OCI-LY1 (cell line): ENCODE measurements around the gene COL11A2.

Experiments
- H2AFZ ChIP-seq: fragments of 200-600 bp; sonication (generic), shearing (Covaris generic); 2 replicates; pipeline ENCODE4 v1.6.0; 2014; ENCODE audit warnings: antibody characterized with exemption, mild to moderate bottlenecking, low read length
- H3F3A ChIP-seq: fragments of 200-600 bp; sonication (generic), shearing (Covaris generic); 2 replicates; pipeline ENCODE4 v1.6.0; 2014; ENCODE audit warnings: mild to moderate bottlenecking, antibody characterized with exemption, low read length, moderate library complexity; ENCODE audit not compliant: insufficient read depth
- H3K27ac ChIP-seq: fragments of 200-600 bp; sonication (generic); 2 replicates; pipeline ENCODE4 v1.5.1; 2014; ENCODE audit warnings: low read length, mixed run types, mild to moderate bottlenecking, low read depth; ENCODE audit not compliant: poor library complexity, severe bottlenecking
- H3K27me3 ChIP-seq: fragments of 200-600 bp; sonication (generic); 2 replicates; pipeline ENCODE4 v1.6.0; 2014; ENCODE audit warnings: antibody characterized with exemption, mild to moderate bottlenecking, low read length, moderate library complexity; ENCODE audit not compliant: insufficient read depth
- H3K36me3 ChIP-seq: fragments of 200-600 bp; sonication (generic); 2 replicates; pipeline ENCODE4 v1.6.1; 2014; ENCODE audit warnings: mild to moderate bottlenecking, antibody characterized with exemption, low read length, moderate library complexity, mixed read lengths; ENCODE audit not compliant: insufficient read depth
- H3K4me1 ChIP-seq: fragments of 200-600 bp; sonication (generic); 2 replicates; pipeline ENCODE4 v1.5.1; 2014; ENCODE audit warnings: mild to moderate bottlenecking, low read length, moderate library complexity; ENCODE audit not compliant: insufficient read depth, severe bottlenecking
- H3K4me2 ChIP-seq: fragments of 200-600 bp; sonication (generic), shearing (Covaris generic); 2 replicates; pipeline ENCODE4 v1.6.1; 2014; ENCODE audit warnings: low read length
- H3K4me3 ChIP-seq: fragments of 200-600 bp; sonication (generic); 2 replicates; pipeline ENCODE4 v1.5.1; 2014; ENCODE audit warnings: low read length, low read depth, mild to moderate bottlenecking, mixed read lengths; ENCODE audit not compliant: poor library complexity, severe bottlenecking
- H3K79me2 ChIP-seq: fragments of 200-600 bp; shearing (Covaris generic); 2 replicates; pipeline ENCODE4 v1.6.1; 2016; ENCODE audit warnings: mixed run types, low read length, mixed read lengths; ENCODE audit not compliant: insufficient read depth
- H3K9ac ChIP-seq: fragments of 200-600 bp; sonication (generic), shearing (Covaris generic); 2 replicates; pipeline ENCODE4 v1.6.1; 2014; ENCODE audit warnings: mild to moderate bottlenecking, low read length, mixed read lengths
- H3K9me2 ChIP-seq: fragments of 200-600 bp; sonication (generic), shearing (Covaris generic); 2 replicates; pipeline ENCODE4 v1.6.1; 2014; ENCODE audit warnings: low read depth, mild to moderate bottlenecking, low read length, mixed read lengths
- H3K9me3 ChIP-seq: fragments of 200-600 bp; shearing (Covaris generic); 2 replicates; pipeline ENCODE4 v1.6.1; 2014; ENCODE audit warnings: low read length, mixed read lengths
- H4K20me1 ChIP-seq: fragments of 200-600 bp; sonication (generic), shearing (Covaris generic); 2 replicates; pipeline ENCODE4 v1.6.0; 2016; ENCODE audit warnings: mild to moderate bottlenecking, low read length; ENCODE audit not compliant: insufficient read depth
- EZH2 ChIP-seq: fragments of 200-600 bp; sonication (generic), shearing (Covaris generic); IDR thresholded peaks from 2 replicates; pipeline ENCODE4 v1.8.0; 2017; ENCODE audit warnings: borderline replicate concordance, mixed run types, mild to moderate bottlenecking, antibody characterized with exemption, low read length, moderate library complexity, mixed read lengths
- TF ChIP-seq, protein P1 (sequence below): fragments of 200-600 bp; sonication (generic), shearing (Covaris generic); IDR thresholded peaks from 2 replicates; pipeline ENCODE4 v1.5.1; 2017; ENCODE audit warnings: mild to moderate bottlenecking, antibody characterized with exemption, low read length, moderate library complexity, mixed read lengths

Gene COL11A2

GRCh38 chr6:33168284-33168601 lies 24.0 kb downstream of the COL11A2 start:
- TF ChIP-seq, protein P1, sequence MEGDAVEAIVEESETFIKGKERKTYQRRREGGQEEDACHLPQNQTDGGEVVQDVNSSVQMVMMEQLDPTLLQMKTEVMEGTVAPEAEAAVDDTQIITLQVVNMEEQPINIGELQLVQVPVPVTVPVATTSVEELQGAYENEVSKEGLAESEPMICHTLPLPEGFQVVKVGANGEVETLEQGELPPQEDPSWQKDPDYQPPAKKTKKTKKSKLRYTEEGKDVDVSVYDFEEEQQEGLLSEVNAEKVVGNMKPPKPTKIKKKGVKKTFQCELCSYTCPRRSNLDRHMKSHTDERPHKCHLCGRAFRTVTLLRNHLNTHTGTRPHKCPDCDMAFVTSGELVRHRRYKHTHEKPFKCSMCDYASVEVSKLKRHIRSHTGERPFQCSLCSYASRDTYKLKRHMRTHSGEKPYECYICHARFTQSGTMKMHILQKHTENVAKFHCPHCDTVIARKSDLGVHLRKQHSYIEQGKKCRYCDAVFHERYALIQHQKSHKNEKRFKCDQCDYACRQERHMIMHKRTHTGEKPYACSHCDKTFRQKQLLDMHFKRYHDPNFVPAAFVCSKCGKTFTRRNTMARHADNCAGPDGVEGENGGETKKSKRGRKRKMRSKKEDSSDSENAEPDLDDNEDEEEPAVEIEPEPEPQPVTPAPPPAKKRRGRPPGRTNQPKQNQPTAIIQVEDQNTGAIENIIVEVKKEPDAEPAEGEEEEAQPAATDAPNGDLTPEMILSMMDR, result no peak
- no peak for TF ChIP-seq EZH2
- H3K4me3 ChIP-seq, result no peak overlapping the region
- no peaks in the 10 kb centered on the region for H4K20me1 ChIP-seq
- no peaks in the 10 kb centered on the region for H3K9me2 ChIP-seq
- no peaks in the 10 kb centered on the region for H3K4me1 ChIP-seq
- H3K27me3 ChIP-seq, result no peaks in the 10 kb centered on the region
- H2AFZ ChIP-seq, result no peak overlapping the region
- no peaks in the 10 kb centered on the region for H3F3A ChIP-seq
- H3K79me2 ChIP-seq, result no peaks in the 10 kb centered on the region
- H3K9me3 ChIP-seq, result no peaks in the 10 kb centered on the region
- no peaks in the 10 kb centered on the region for H3K36me3 ChIP-seq
- no peak overlapping the region for H3K4me2 ChIP-seq
- H3K27ac ChIP-seq, result no peak overlapping the region
- H3K9ac ChIP-seq, result no peak overlapping the region

DNA sequence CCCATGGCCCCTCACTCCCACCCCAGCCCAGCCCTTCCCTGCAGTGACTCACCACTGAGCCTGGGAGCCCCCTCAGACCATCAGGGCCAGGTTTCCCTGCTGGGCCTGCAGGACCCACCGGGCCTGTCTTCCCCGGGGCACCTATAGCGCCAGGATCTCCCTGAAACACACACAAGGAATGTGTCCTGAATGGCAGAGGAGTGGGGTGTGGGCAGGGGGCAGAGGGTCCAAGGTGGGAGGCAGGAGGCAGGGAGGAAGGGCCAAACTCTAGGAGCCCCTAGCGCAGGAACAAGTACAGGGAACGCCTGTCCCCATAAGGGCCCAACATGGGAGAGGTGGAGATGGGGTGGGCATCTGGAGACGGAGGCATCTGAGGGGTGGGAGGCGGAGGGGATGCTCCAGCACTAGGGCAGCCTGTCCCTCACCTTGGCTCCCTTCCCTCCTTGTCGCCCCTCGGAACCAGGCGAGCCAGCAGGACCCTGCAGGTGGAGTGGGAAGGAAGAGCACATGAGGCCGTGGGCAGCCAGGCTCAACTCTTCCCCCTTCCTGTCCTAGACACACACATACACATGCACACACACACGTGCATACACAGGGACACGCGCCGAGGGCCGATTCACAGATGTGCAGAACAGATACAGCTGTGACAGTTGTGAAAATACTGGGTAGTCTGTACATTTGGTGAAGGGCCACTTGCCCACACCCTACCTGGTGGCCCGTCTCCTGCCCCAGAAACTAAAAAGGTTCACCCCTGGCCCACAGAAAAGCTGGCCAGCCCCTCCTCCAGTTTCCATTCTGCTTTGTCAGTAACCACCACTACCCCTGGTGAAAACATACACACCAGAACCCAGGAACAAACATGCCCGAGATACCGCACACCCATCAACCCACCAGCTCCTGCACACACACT lies 24.6 kb downstream of the COL11A2 start:
- Histone ChIP-seq H3K4me3 (no peak overlapping the region), H3K36me3 (no peaks in the 10 kb centered on the region), H3K4me1 (no peaks in the 10 kb centered on the region), H3K9me2 (no peaks in the 10 kb centered on the region), H3K9me3 (no peaks in the 10 kb centered on the region), H4K20me1 (no peaks in the 10 kb centered on the region), H3K4me2 (no peak overlapping the region), H3F3A (no peaks in the 10 kb centered on the region), H3K79me2 (no peaks in the 10 kb centered on the region), H3K9ac (no peak overlapping the region), H3K27me3 (no peaks in the 10 kb centered on the region), H2AFZ (no peak overlapping the region), H3K27ac (no peak overlapping the region)
- TF ChIP-seq, protein P1, result no peak
- TF ChIP-seq EZH2, result no peak

- H2AFZ ChIP-seq, result no peak overlapping the region
- H3K27me3 ChIP-seq, result no peaks in the 10 kb centered on the region
- no peak overlapping the region for H3K9ac ChIP-seq
- no peaks in the 10 kb centered on the region for H3K36me3 ChIP-seq
- H3K9me2 ChIP-seq, result no peaks in the 10 kb centered on the region
- H3K79me2 ChIP-seq, result no peaks in the 10 kb centered on the region
- H3K9me3 ChIP-seq, result no peaks in the 10 kb centered on the region
- H3F3A ChIP-seq, result no peaks in the 10 kb centered on the region
- no peak overlapping the region for H3K27ac ChIP-seq
- no peak for TF ChIP-seq EZH2
- TF ChIP-seq, protein P1, result no peak
- no peak overlapping the region for H3K4me3 ChIP-seq
- H3K4me2 ChIP-seq, result no peak overlapping the region
- no peaks in the 10 kb centered on the region for H4K20me1 ChIP-seq
- peaks cover 3% of the 10 kb centered on the region for H3K4me1 ChIP-seq
These were observed 25.5 kb downstream of the COL11A2 start for GRCh38 chr6:33166811-33167210.
